Right renal pelvis (tissue), 4 donors: ENCODE data around the gene SIDT1. TPM values are rescaled to one million over a fixed set of nuclear protein-coding genes. Genes with fewer than 3 reads are reported as not detected.
A peak's percentile ranks its signal among the peaks of the same experiment; 100 is the strongest.

Source experiments
- DNase-seq, 4 donors: peaks; one replicate each; pipeline ENCODE4 v3.0.0-alpha.2; 2013; ENCODE audit warnings: low read depth in 4 of 4, low spot score in 3 of 4, missing footprints in 1 of 4
- polyA plus RNA-seq, 4 donors: library from polyadenylated mRNA; unstranded; fragments of 120-200 nt; gene quantifications; one replicate each; pipeline ENCODE4 v1.2.1, GENCODE V29; 2013; ENCODE audit not compliant: insufficient read length in 4 of 4

Gene SIDT1
- polyA plus RNA-seq, 4 donors, result 2.7 to 3.8 (median 3.2) TPM

GRCh38 chr3:113589971-113590370 lies 57.6 kb downstream of the SIDT1 start:
- DNase-seq, result no peak

- DNase-seq, result no peak
Measured at GRCh38 chr3:113590983-113591382, 58.6 kb downstream of the SIDT1 start.

GRCh38 chr3:113594066-113594465 lies 61.7 kb downstream of the SIDT1 start:
- no peak for DNase-seq

GRCh38 chr3:113597596-113598354 lies 65.4 kb downstream of the SIDT1 start:
- no peak for DNase-seq

- no peak for DNase-seq
Measured at GRCh38 chr3:113600418-113601182, 68.2 kb downstream of the SIDT1 start.

GRCh38 chr3:113601240-113601639 lies 68.9 kb downstream of the SIDT1 start:
- DNase-seq, result no peak

- DNase-seq, result no peak
Measured at GRCh38 chr3:113602256-113602655, 69.9 kb downstream of the SIDT1 start.

GRCh38 chr3:113602836-113603235 lies 70.5 kb downstream of the SIDT1 start:
- no peak for DNase-seq

- DNase-seq, result no peak
Measured at GRCh38 chr3:113606539-113607218, 74.3 kb downstream of the SIDT1 start.

GRCh38 chr3:113607219-113607596 lies 74.9 kb downstream of the SIDT1 start:
- no peak for DNase-seq

- no peak for DNase-seq
Measured at GRCh38 chr3:113614402-113614801, 82.0 kb downstream of the SIDT1 start.

- no peak for DNase-seq
Measured at GRCh38 chr3:113615976-113616375, 83.6 kb downstream of the SIDT1 start.

- DNase-seq, result no peak
Measured at GRCh38 chr3:113617726-113618125, 85.4 kb downstream of the SIDT1 start.

GRCh38 chr3:113620091-113620490 lies 87.7 kb downstream of the SIDT1 start:
- DNase-seq, result no peak

- no peak for DNase-seq
Measured at GRCh38 chr3:113623324-113623723, 91.0 kb downstream of the SIDT1 start.

- DNase-seq, result no peak
Measured at GRCh38 chr3:113623811-113624210, 91.5 kb downstream of the SIDT1 start.

GRCh38 chr3:113625834-113626233 lies 93.5 kb downstream of the SIDT1 start:
- DNase-seq, result no peak

- peak in 2 of 4 donors; percentile 34 to 43 for DNase-seq
Measured at GRCh38 chr3:113626503-113627371, 94.4 kb downstream of the SIDT1 start.

GRCh38 chr3:113628316-113628715 lies 96.0 kb downstream of the SIDT1 start:
- no peak for DNase-seq

GRCh38 chr3:113628788-113629187 lies 96.4 kb downstream of the SIDT1 start:
- no peak for DNase-seq
